Measurements from ENCODE around the gene SLBP.

GRCh38 chr4:1743975-1744374 lies 31.9 kb upstream of the SLBP start:
- TF ChIP-seq GATA2 (IDR thresholded peaks at IDR 0.05; ENCODE audit: low read depth, low read length) = no peak
- TF ChIP-seq GATA3 (IDR thresholded peaks at IDR 0.05; ENCODE audit: low read depth, low read length) = no peak

Measured in SH-SY5Y (cell line).